ENCODE measurements around the gene SPEN. TPM values are rescaled to one million over a fixed set of nuclear protein-coding genes. Genes with fewer than 3 reads are reported as not detected.

SPEN gene
- total and polyA plus RNA-seq, 2 of the 13 experiments (the other 11 are each of a cell fraction or from before 2014, with no cell fraction given), result 4.8 to 14.0 TPM

GRCh38 chr1:15957221-15958095 lies 110.0 kb downstream of the SPEN start (continued):
- TF ChIP-seq AHDC1 (CRISPR knock-in tag; IDR thresholded peaks at IDR 0.05; ENCODE audit: borderline replicate concordance) (no peak), E2F5 (CRISPR knock-in tag; conservative IDR thresholded peaks at IDR 0.05) (no peak), KAT8 (CRISPR knock-in tag; IDR thresholded peaks at IDR 0.05) (no peak), XRCC5 (optimal IDR thresholded peaks at IDR 0.05; ENCODE audit: low read length) (peak; percentile 32), ZNF317 (CRISPR knock-in tag; IDR thresholded peaks at IDR 0.05) (no peak), ASH2L (IDR thresholded peaks at IDR 0.05; ENCODE audit: insufficient read length, low read depth, low read length) (no peak), MTERF4 (CRISPR knock-in tag; IDR thresholded peaks at IDR 0.05) (no peak), DRAP1 (CRISPR knock-in tag; IDR thresholded peaks at IDR 0.05) (no peak), STAG1 (CRISPR knock-in tag; IDR thresholded peaks at IDR 0.05) (peak; percentile 32), ZNF350 (CRISPR knock-in tag; IDR thresholded peaks at IDR 0.05; ENCODE audit: borderline replicate concordance, low read depth) (no peak), FOXP1 (IDR thresholded peaks at IDR 0.05) (no peak), FOXP1 (CRISPR knock-in tag; IDR thresholded peaks at IDR 0.05) (no peak), WIZ (CRISPR knock-in tag; IDR thresholded peaks at IDR 0.05) (no peak)
